MCF 10A (cell line): ENCODE results near the gene CTSA. TPM values are rescaled to one million over a fixed set of nuclear protein-coding genes. Genes with fewer than 3 reads are reported as not detected.

ENCODE experiments used
- BruUV-seq: library from RNA; stranded (reverse); fragments of 400-500 nt; replicated peaks from 2 replicates; lab custom pipeline; 2021; lab: Mats Ljungman, UMichigan
- CTCF ChIA-PET: fragments of 300-600 bp; sonication (Branson Sonifier 250); formaldehyde crosslinking; extraction: SDS; loops from one replicate; lab custom pipeline; 2021; ENCODE audit warnings: antibody characterized with exemption, inconsistent platforms; lab: Yijun Ruan, JAX
- POLR2A ChIA-PET: fragments of 300-600, 350-650 bp; sonication (Branson Sonifier 250); formaldehyde crosslinking; extraction: SDS; loops from one replicate; lab custom pipeline; 2020; ENCODE audit warnings: antibody characterized with exemption, inconsistent platforms; lab: Yijun Ruan, JAX
- DNase-seq: peaks from one replicate; pipeline ENCODE4 v3.0.0-alpha.2; 2018; ENCODE audit not compliant: unreplicated experiment
- H3K27ac Mint-ChIP-seq: one replicate; pipeline ENCODE4 v1.8.0; 2022; ENCODE audit warnings: mild to moderate bottlenecking, low read depth, mixed read lengths; ENCODE audit not compliant: unreplicated experiment
- H3K27me3 Mint-ChIP-seq: one replicate; pipeline ENCODE4 v1.8.0; 2022; ENCODE audit warnings: mixed read lengths; ENCODE audit not compliant: insufficient read depth, unreplicated experiment
- H3K36me3 Mint-ChIP-seq: one replicate; pipeline ENCODE4 v1.8.0; 2022; ENCODE audit warnings: mild to moderate bottlenecking, moderate library complexity, mixed read lengths; ENCODE audit not compliant: insufficient read depth, unreplicated experiment
- H3K4me1 Mint-ChIP-seq: one replicate; pipeline ENCODE4 v1.8.0; 2022; ENCODE audit warnings: mixed read lengths; ENCODE audit not compliant: insufficient read depth, unreplicated experiment
- H3K4me3 Mint-ChIP-seq: one replicate; pipeline ENCODE4 v1.8.0; 2022; ENCODE audit warnings: mild to moderate bottlenecking, moderate library complexity, mixed read lengths; ENCODE audit not compliant: unreplicated experiment
- H3K9me3 Mint-ChIP-seq: one replicate; pipeline ENCODE4 v1.8.0; 2022; ENCODE audit warnings: mixed read lengths; ENCODE audit not compliant: unreplicated experiment
- intact Hi-C: fragments of 100-400 bp; cut with micrococcal nuclease; formaldehyde crosslinking; loops from 2 replicates; pipeline ENCODE4 v1.14.1; 2022
- total RNA-seq: library from RNA; stranded (reverse); gene quantifications from 2 replicates; pipeline ENCODE4 v1.2.3, GENCODE V29; 2022
- TF ChIP-seq, protein P1 (sequence below): fragments of 200-600 bp; IDR thresholded peaks from one replicate; pipeline ENCODE4 v1.8.0; 2022; ENCODE audit warnings: antibody characterized with exemption, mild to moderate bottlenecking; ENCODE audit not compliant: unreplicated experiment

The CTSA gene
- total RNA-seq, 1 experiment from 2014 or later: 25.3 TPM

DNA sequence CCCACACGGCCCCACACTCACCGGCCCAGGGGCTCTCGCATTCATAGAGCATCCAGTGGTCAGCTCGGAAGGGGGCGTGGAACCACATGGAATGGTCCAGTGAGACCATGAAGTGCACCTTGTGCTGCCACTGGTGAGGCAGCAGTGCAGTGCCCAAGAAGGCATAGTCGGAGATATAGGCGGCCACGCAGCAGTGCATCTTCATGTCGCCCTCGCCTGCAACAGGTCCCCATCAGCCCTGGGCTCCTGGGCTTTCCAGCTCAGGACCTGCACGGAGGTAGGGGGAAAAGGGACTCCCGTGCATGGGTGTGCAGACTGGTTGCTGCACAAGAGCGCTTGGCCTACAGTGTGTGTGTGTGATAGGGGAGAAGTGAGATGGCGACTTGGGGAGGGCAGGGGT is 47.6 kb upstream of the CTSA start:
- no peak overlapping the region for H3K27ac Mint-ChIP-seq
- no TSS peak for BruUV-seq

DNA sequence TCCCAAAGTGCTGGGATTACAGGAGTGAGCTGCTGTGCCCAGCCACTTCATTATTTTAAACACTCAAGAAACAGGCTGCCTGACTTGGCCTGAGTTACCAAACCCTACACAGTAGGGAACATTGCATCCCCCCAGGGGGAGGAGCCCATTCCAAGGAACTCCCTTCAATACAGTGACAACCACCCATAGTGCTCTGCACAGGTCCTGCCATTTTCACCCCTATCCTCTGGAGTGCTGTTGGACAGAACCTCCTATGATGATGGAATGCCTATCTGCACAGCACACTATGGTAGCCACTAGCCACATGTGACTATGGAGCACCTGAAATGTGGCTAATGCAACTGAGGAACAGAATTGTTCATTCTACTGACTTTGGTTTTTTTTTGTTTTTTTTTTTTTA is 45.7 kb upstream of the CTSA start:
- no TSS peak for BruUV-seq
- Mint-ChIP-seq H3K27ac (no peak overlapping the region), H3K9me3 (no peaks in the 10 kb centered on the region), H3K4me1 (no peaks in the 10 kb centered on the region), H3K27me3 (no peaks in the 10 kb centered on the region), H3K36me3 (peaks cover 58% of the 10 kb centered on the region), H3K4me3 (no peak overlapping the region)
- no peak for DNase-seq
- intact Hi-C loops: no loop called here
- TF ChIP-seq, protein P1, sequence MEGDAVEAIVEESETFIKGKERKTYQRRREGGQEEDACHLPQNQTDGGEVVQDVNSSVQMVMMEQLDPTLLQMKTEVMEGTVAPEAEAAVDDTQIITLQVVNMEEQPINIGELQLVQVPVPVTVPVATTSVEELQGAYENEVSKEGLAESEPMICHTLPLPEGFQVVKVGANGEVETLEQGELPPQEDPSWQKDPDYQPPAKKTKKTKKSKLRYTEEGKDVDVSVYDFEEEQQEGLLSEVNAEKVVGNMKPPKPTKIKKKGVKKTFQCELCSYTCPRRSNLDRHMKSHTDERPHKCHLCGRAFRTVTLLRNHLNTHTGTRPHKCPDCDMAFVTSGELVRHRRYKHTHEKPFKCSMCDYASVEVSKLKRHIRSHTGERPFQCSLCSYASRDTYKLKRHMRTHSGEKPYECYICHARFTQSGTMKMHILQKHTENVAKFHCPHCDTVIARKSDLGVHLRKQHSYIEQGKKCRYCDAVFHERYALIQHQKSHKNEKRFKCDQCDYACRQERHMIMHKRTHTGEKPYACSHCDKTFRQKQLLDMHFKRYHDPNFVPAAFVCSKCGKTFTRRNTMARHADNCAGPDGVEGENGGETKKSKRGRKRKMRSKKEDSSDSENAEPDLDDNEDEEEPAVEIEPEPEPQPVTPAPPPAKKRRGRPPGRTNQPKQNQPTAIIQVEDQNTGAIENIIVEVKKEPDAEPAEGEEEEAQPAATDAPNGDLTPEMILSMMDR: no peak
- ChIA-PET POLR2A (interaction anchor here (0.6 to 1.6 kb wide), 4 partner anchors 10 to 23 kb away, joined by 3 to 5 read pairs (median 4); partner anchors contain the start of gene SNX21), CTCF (interaction anchor here (0.6 to 1.9 kb wide), 2 partner anchors 125 to 409 kb away, joined by 3 to 6 read pairs; no protein-coding TSS in a partner anchor)

More for the DNA sequence above, 47.6 kb upstream of the CTSA start:
- Mint-ChIP-seq H3K36me3 (peaks cover 70% of the 10 kb centered on the region), H3K27me3 (no peaks in the 10 kb centered on the region), H3K4me3 (no peak overlapping the region), H3K4me1 (no peaks in the 10 kb centered on the region), H3K9me3 (no peaks in the 10 kb centered on the region)
- ChIA-PET CTCF (interaction anchor here (1.9 to 2.0 kb wide), 2 partner anchors 44 to 127 kb away, joined by 6 read pairs; no protein-coding TSS in a partner anchor), POLR2A (no interaction called here)
- TF ChIP-seq, protein P1: no peak
- intact Hi-C loops: no loop called here
- no peak for DNase-seq

DNA sequence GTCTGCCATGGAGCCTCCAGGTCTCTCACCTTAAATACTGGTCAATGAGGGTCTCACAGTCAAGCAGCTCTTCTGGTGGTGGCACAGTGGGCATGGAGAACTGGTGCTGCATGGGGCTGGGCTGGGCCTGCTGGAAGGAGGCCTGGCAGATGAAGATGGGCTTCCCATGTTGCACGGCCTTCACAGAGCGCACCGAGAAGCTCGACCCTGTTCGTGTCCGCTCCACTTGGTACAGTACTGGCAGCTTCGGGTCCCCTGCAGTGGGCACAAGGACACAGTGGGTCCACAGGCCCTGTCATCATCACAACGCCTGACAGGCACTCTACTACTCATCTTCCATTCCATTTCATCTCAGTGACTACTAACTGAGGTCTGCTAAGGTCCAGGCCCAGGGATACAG is 42.7 kb upstream of the CTSA start:
- BruUV-seq: no TSS peak
- H3K4me1 Mint-ChIP-seq: no peaks in the 10 kb centered on the region
- CTCF ChIA-PET: interaction anchor here (0.6 to 1.9 kb wide), 3 partner anchors 29 to 242 kb away, joined by 3 to 4 read pairs (median 3); no protein-coding TSS in a partner anchor
- no peaks in the 10 kb centered on the region for H3K9me3 Mint-ChIP-seq
- intact Hi-C loops: no loop called here
- no peak overlapping the region for H3K27ac Mint-ChIP-seq
- no peaks in the 10 kb centered on the region for H3K27me3 Mint-ChIP-seq
- peaks cover 46% of the 10 kb centered on the region for H3K36me3 Mint-ChIP-seq
- TF ChIP-seq, protein P1: no peak
- no peak for DNase-seq
- POLR2A ChIA-PET: interaction anchor here (0.7 kb wide), 1 partner anchor 15 kb away, joined by 3 read pairs; the partner anchor contains the start of gene SNX21
- no peak overlapping the region for H3K4me3 Mint-ChIP-seq

DNA sequence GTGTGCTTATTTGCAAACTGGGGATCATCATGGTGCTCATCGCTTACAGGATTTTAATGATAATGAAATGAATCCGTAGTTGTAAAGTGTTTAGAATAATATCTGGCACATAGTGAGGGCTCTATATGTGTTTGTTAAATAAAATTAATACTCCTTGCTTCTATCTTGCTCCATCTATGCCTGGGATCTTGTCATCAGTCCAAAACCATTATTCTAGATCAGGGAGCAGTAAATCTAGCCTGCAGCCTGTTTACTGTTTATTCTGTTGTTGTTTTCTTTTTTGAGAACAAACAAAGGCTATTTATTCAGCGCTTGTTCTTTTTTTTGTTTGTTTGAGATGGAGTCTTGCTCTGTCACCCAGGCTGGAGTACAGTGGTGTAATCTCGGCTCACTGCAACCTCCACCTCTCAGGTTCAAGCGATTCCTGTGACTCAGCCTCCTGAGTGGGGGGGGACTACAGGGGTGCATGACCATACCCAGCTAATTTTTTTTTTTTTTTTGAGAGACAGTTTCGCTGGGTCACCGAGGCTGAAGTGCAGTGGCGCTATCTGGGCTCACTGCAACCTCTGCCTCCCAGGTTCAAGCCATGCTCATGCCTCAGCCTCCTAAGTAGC is 42.1 kb upstream of the CTSA start:
- CTCF ChIA-PET: interaction anchor here (0.6 to 1.9 kb wide), 4 partner anchors 10 to 109 kb away, joined by 3 to 4 read pairs (median 4); no protein-coding TSS in a partner anchor
- POLR2A ChIA-PET: interaction anchor here (0.7 to 0.9 kb wide), 3 partner anchors 7 to 100 kb away, joined by 4 read pairs; no protein-coding TSS in a partner anchor
- intact Hi-C loops: no loop called here
- BruUV-seq: no TSS peak
- no peak for DNase-seq
- no peaks in the 10 kb centered on the region for H3K9me3 Mint-ChIP-seq
- H3K36me3 Mint-ChIP-seq: peaks cover 40% of the 10 kb centered on the region
- TF ChIP-seq, protein P1: no peak
- no peaks in the 10 kb centered on the region for H3K27me3 Mint-ChIP-seq
- H3K27ac Mint-ChIP-seq: no peak overlapping the region
- no peaks in the 10 kb centered on the region for H3K4me1 Mint-ChIP-seq
- no peak overlapping the region for H3K4me3 Mint-ChIP-seq
